HepG2 (cell line): ENCODE results near the gene CTSW. TPM values are rescaled to one million over a fixed set of nuclear protein-coding genes. Genes with fewer than 3 reads are reported as not detected.

Experiments
- BCL6 ChIP-seq: IDR thresholded peaks from 2 replicates; pipeline ENCODE4 v1.6.1; 2016; ENCODE audit warnings: missing genetic modification reagents, missing compliant biosample characterization
- DZIP1 ChIP-seq: sonication (generic); formaldehyde crosslinking; IDR thresholded peaks from 2 replicates; pipeline ENCODE4 v1.5.0; 2020; ENCODE audit warnings: mild to moderate bottlenecking, missing genetic modification reagents
- FOXM1 ChIP-seq: sonication (generic); formaldehyde crosslinking; IDR thresholded peaks from 2 replicates; pipeline ENCODE4 v1.5.0; 2020; ENCODE audit warnings: missing genetic modification reagents
- GRHL1 ChIP-seq: sonication (generic); formaldehyde crosslinking; conservative IDR thresholded peaks from 2 replicates; pipeline ENCODE4 v1.8.0; 2022; ENCODE audit warnings: missing genetic modification reagents
- GTF3A ChIP-seq: sonication (generic); formaldehyde crosslinking; conservative IDR thresholded peaks from 2 replicates; pipeline ENCODE4 v1.4.0; 2020; ENCODE audit warnings: mild to moderate bottlenecking, missing genetic modification reagents
- NFRKB ChIP-seq: fragments of 450-650 bp; IDR thresholded peaks from 2 replicates; pipeline ENCODE4 v1.6.1; 2017
- NR2C2 ChIP-seq: sonication (generic); formaldehyde crosslinking; IDR thresholded peaks from 2 replicates; pipeline ENCODE4 v1.4.0; 2020; ENCODE audit warnings: missing genetic modification reagents, mild to moderate bottlenecking, moderate library complexity, borderline replicate concordance
- SALL1 ChIP-seq: sonication (generic); formaldehyde crosslinking; IDR thresholded peaks from 2 replicates; pipeline ENCODE4 v1.8.0; 2022; ENCODE audit warnings: mild to moderate bottlenecking, missing genetic modification reagents
- SAP130 ChIP-seq: IDR thresholded peaks from 2 replicates; pipeline ENCODE4 v1.6.1; 2016; ENCODE audit warnings: low read depth
- ZC3H13 ChIP-seq: sonication (generic); formaldehyde crosslinking; IDR thresholded peaks from 2 replicates; pipeline ENCODE4 v1.8.1; 2023; ENCODE audit warnings: mild to moderate bottlenecking, missing genetic modification reagents, moderate library complexity
- ZMYM3 ChIP-seq: sonication (generic); formaldehyde crosslinking; IDR thresholded peaks from 2 replicates; pipeline ENCODE4 v1.5.1; 2020; ENCODE audit warnings: mild to moderate bottlenecking, missing genetic modification reagents
- ZNF275 ChIP-seq: sonication (generic); formaldehyde crosslinking; IDR thresholded peaks from 2 replicates; pipeline ENCODE4 v1.8.0; 2022; ENCODE audit warnings: missing genetic modification reagents, mild to moderate bottlenecking, inconsistent platforms, borderline replicate concordance
- ZNF329 ChIP-seq: sonication (generic); formaldehyde crosslinking; IDR thresholded peaks from 2 replicates; pipeline ENCODE4 v1.9.0; 2021; ENCODE audit warnings: low read depth, mild to moderate bottlenecking, missing genetic modification reagents
- ZSCAN20 ChIP-seq: sonication (generic); formaldehyde crosslinking; IDR thresholded peaks from 2 replicates; pipeline ENCODE4 v1.4.0; 2020; ENCODE audit warnings: missing genetic modification reagents, mild to moderate bottlenecking, borderline replicate concordance
- polyA plus RNA-seq, 8 experiments: library from polyadenylated mRNA; depleted of rRNA in 3 of 8; stranded (reverse) in 7 of 8; unstranded in 1 of 8; fragments of >200 nt; fragmentation: Illumina TruSeq in 4 of 8; extraction: Trizol in 4 of 8; gene quantifications; 2 replicates each; pipeline versions ENCODE4 v1.2.1 to v1.2.3, GENCODE V29; 2011 to 2016; ENCODE audit warnings: low read depth in 4 of 8, missing spikeins in 1 of 8, mixed read lengths in 1 of 8; ENCODE audit not compliant: insufficient read depth in 1 of 8
- total RNA-seq, 5 experiments: library from RNA; depleted of rRNA; stranded (reverse); fragments of >200 nt; fragmentation: Illumina TruSeq; extraction: Trizol; gene quantifications; 2 replicates each; pipeline ENCODE4 v1.2.3, GENCODE V29; 2016; ENCODE audit warnings: low read depth in 1 of 5
- TF ChIP-seq, protein P1 (sequence below): sonication (generic); formaldehyde crosslinking; IDR thresholded peaks from 2 replicates; pipeline ENCODE4 v1.4.0; 2020; ENCODE audit warnings: missing genetic modification reagents
- TF ChIP-seq, protein P2 (sequence below): sonication (generic); formaldehyde crosslinking; IDR thresholded peaks from 2 replicates; pipeline ENCODE4 v1.4.0; 2020; ENCODE audit warnings: missing genetic modification reagents

CTSW gene
- total and polyA plus RNA-seq, 2 of the 13 experiments (the other 11 are each of a cell fraction or from before 2014, with no cell fraction given), result 0.09 TPM; not detected in 1

- TF ChIP-seq SAP130 (CRISPR knock-in tag) (peak; percentile 92), FOXM1 (no peak), ZSCAN20 (no peak; the same call in 1 of the 2 replicates), DZIP1 (CRISPR knock-in tag) (no peak), ZMYM3 (CRISPR knock-in tag) (0 out of 2 replicates have a peak, but pooled peaks have one; percentile 28), NFRKB (no peak), ZNF275 (peak; percentile 79), ZC3H13 (CRISPR knock-in tag) (peak; percentile 76; the same call in 1 of the 2 replicates), GRHL1 (CRISPR knock-in tag) (no peak), ZNF329 (CRISPR knock-in tag) (0 out of 2 replicates have a peak, but pooled peaks have one; percentile 31), SALL1 (CRISPR knock-in tag) (peak; percentile 65), GTF3A (no peak), BCL6 (CRISPR knock-in tag) (peak; percentile 16), NR2C2 (CRISPR knock-in tag) (peak; percentile 91)
- TF ChIP-seq, protein P1, sequence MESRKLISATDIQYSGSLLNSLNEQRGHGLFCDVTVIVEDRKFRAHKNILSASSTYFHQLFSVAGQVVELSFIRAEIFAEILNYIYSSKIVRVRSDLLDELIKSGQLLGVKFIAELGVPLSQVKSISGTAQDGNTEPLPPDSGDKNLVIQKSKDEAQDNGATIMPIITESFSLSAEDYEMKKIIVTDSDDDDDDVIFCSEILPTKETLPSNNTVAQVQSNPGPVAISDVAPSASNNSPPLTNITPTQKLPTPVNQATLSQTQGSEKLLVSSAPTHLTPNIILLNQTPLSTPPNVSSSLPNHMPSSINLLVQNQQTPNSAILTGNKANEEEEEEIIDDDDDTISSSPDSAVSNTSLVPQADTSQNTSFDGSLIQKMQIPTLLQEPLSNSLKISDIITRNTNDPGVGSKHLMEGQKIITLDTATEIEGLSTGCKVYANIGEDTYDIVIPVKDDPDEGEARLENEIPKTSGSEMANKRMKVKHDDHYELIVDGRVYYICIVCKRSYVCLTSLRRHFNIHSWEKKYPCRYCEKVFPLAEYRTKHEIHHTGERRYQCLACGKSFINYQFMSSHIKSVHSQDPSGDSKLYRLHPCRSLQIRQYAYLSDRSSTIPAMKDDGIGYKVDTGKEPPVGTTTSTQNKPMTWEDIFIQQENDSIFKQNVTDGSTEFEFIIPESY, result peak; percentile 66
- TF ChIP-seq, protein P2, sequence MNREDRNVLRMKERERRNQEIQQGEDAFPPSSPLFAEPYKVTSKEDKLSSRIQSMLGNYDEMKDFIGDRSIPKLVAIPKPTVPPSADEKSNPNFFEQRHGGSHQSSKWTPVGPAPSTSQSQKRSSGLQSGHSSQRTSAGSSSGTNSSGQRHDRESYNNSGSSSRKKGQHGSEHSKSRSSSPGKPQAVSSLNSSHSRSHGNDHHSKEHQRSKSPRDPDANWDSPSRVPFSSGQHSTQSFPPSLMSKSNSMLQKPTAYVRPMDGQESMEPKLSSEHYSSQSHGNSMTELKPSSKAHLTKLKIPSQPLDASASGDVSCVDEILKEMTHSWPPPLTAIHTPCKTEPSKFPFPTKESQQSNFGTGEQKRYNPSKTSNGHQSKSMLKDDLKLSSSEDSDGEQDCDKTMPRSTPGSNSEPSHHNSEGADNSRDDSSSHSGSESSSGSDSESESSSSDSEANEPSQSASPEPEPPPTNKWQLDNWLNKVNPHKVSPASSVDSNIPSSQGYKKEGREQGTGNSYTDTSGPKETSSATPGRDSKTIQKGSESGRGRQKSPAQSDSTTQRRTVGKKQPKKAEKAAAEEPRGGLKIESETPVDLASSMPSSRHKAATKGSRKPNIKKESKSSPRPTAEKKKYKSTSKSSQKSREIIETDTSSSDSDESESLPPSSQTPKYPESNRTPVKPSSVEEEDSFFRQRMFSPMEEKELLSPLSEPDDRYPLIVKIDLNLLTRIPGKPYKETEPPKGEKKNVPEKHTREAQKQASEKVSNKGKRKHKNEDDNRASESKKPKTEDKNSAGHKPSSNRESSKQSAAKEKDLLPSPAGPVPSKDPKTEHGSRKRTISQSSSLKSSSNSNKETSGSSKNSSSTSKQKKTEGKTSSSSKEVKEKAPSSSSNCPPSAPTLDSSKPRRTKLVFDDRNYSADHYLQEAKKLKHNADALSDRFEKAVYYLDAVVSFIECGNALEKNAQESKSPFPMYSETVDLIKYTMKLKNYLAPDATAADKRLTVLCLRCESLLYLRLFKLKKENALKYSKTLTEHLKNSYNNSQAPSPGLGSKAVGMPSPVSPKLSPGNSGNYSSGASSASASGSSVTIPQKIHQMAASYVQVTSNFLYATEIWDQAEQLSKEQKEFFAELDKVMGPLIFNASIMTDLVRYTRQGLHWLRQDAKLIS, result 0 out of 2 replicates have a peak, but pooled peaks have one; percentile 23
These were observed 19.1 kb upstream of the CTSW start, which contains the start of gene MUS81 (continued) for GRCh38 chr11:65860278-65861164.
